DND-41 (cell line): ENCODE data around the gene RAD21L1.

Experiments
- ATAC-seq: fragments of 200-7000 bp; cut with Tn5 transposase; 3 replicates; pipeline ENCODE4 v1.9.1; 2021; ENCODE audit warnings: low read depth; ENCODE audit not compliant: insufficient read depth
- DNase-seq: peaks from one replicate; pipeline ENCODE4 v3.0.0-alpha.2; 2020
- H2AFZ ChIP-seq: 2 replicates; pipeline ENCODE4 v1.6.0; 2012; ENCODE audit warnings: low read depth, low read length
- H3K27ac ChIP-seq: 2 replicates; pipeline ENCODE4 v1.5.1; 2012; ENCODE audit warnings: low read length, inconsistent platforms
- H3K27me3 ChIP-seq: fragments of 200-600 bp; sonication (generic); 2 replicates; pipeline ENCODE4 v1.6.0; 2012; ENCODE audit warnings: low read length, mild to moderate bottlenecking, inconsistent platforms; ENCODE audit not compliant: insufficient read depth, poor library complexity
- H3K36me3 ChIP-seq: 2 replicates; pipeline ENCODE4 v1.5.1; 2012; ENCODE audit warnings: low read length, inconsistent platforms; ENCODE audit not compliant: insufficient read depth
- H3K4me1 ChIP-seq: 2 replicates; pipeline ENCODE4 v1.5.1; 2012; ENCODE audit warnings: mild to moderate bottlenecking, low read length; ENCODE audit not compliant: insufficient read depth
- H3K4me2 ChIP-seq: 2 replicates; pipeline ENCODE4 v1.6.0; 2012; ENCODE audit warnings: mild to moderate bottlenecking, moderate library complexity, low read length, inconsistent platforms; ENCODE audit not compliant: insufficient read depth
- H3K4me3 ChIP-seq, 2 experiments: fragments of 200-600 bp in 1 of 2; shearing (Covaris generic) in 1 of 2; 2 replicates each; pipeline ENCODE4 v1.5.1; 2012 to 2016; ENCODE audit warnings: inconsistent platforms in 2 of 2, low read length in 2 of 2, mild to moderate bottlenecking in 2 of 2, low read depth in 1 of 2, moderate library complexity in 1 of 2
- H3K79me2 ChIP-seq: 2 replicates; pipeline ENCODE4 v1.6.0; 2012; ENCODE audit warnings: low read length, inconsistent platforms; ENCODE audit not compliant: insufficient read depth
- H3K9ac ChIP-seq: 2 replicates; pipeline ENCODE4 v1.6.0; 2012; ENCODE audit warnings: low read depth, mild to moderate bottlenecking, inconsistent platforms, low read length, moderate library complexity
- H3K9me3 ChIP-seq: 2 replicates; pipeline ENCODE4 v1.5.1; 2012; ENCODE audit warnings: low read length, moderate library complexity, mild to moderate bottlenecking, inconsistent platforms; ENCODE audit not compliant: insufficient read depth, severe bottlenecking
- H4K20me1 ChIP-seq: 2 replicates; pipeline ENCODE4 v1.6.0; 2012; ENCODE audit warnings: low read length; ENCODE audit not compliant: insufficient read depth
- CTCF ChIP-seq: IDR thresholded peaks from 2 replicates; pipeline ENCODE4 v1.5.1; 2012; ENCODE audit warnings: borderline replicate concordance, low read length, moderate library complexity, mild to moderate bottlenecking; ENCODE audit not compliant: poor library complexity, severe bottlenecking; ENCODE audit errors: extremely low read depth
- EZH2 ChIP-seq: IDR thresholded peaks from 3 replicates; pipeline ENCODE4 v1.6.1; 2012; ENCODE audit warnings: borderline replicate concordance, low read depth, mild to moderate bottlenecking, moderate library complexity, low read length, inconsistent platforms; ENCODE audit not compliant: severe bottlenecking

The RAD21L1 gene

GRCh38 chr20:1264727-1265126, 38.9 kb downstream of the RAD21L1 start:
- no peak overlapping the region for H2AFZ ChIP-seq
- H3K9me3 ChIP-seq, result peaks cover 11% of the 10 kb centered on the region
- H3K79me2 ChIP-seq, result no peaks in the 10 kb centered on the region
- DNase-seq, result no peak
- no peak for ATAC-seq
- H4K20me1 ChIP-seq, result 0 out of 2 replicates have a peak, but pooled peaks cover 10% of the 10 kb centered on the region
- no peaks in the 10 kb centered on the region for H3K36me3 ChIP-seq
- H3K27me3 ChIP-seq, result peaks cover 60% of the 10 kb centered on the region
- H3K4me3 ChIP-seq, result no peak overlapping the region
- no peak overlapping the region for H3K27ac ChIP-seq
- H3K4me1 ChIP-seq, result peaks cover 19% of the 10 kb centered on the region
- TF ChIP-seq EZH2 (peak; percentile 24), CTCF (no peak)
- no peak overlapping the region for H3K4me2 ChIP-seq
- H3K9ac ChIP-seq, result no peak overlapping the region

- Histone ChIP-seq H3K9me3 (peaks cover 11% of the 10 kb centered on the region), H3K36me3 (no peaks in the 10 kb centered on the region), H3K27ac (no peak overlapping the region), H3K4me2 (peak overlapping the region; percentile 79), H3K9ac (no peak overlapping the region), H4K20me1 (0 out of 2 replicates have a peak, but pooled peaks cover 10% of the 10 kb centered on the region), H2AFZ (no peak overlapping the region), H3K79me2 (no peaks in the 10 kb centered on the region), H3K4me1 (peaks cover 19% of the 10 kb centered on the region), H3K27me3 (peaks cover 60% of the 10 kb centered on the region), H3K4me3 (peak overlapping the region in 1 of 2 experiments; percentile 53; a peak in 1 of 4 replicates)
- ATAC-seq (no peak), DNase-seq (no peak)
- no peak for TF ChIP-seq CTCF
- TF ChIP-seq EZH2, result peak; percentile 16
These were observed 39.5 kb downstream of the RAD21L1 start for GRCh38 chr20:1265226-1265915.

- Histone ChIP-seq H3K9ac (no peak overlapping the region), H3K4me2 (peak overlapping the region; percentile 79), H3K4me3 (peak overlapping the region in 1 of 2 experiments; percentile 53; a peak in 2 of 4 replicates), H3K27me3 (peaks cover 59% of the 10 kb centered on the region), H3K4me1 (peaks cover 19% of the 10 kb centered on the region), H4K20me1 (0 out of 2 replicates have a peak, but pooled peaks cover 10% of the 10 kb centered on the region), H3K9me3 (peaks cover 11% of the 10 kb centered on the region), H3K27ac (no peak overlapping the region), H3K79me2 (no peaks in the 10 kb centered on the region), H3K36me3 (no peaks in the 10 kb centered on the region), H2AFZ (peak overlapping the region; percentile 21; the same call in 1 of the 2 replicates)
- ATAC-seq (no peak), DNase-seq (no peak)
- TF ChIP-seq CTCF, result no peak
- no peak for TF ChIP-seq EZH2
These were observed 40.0 kb downstream of the RAD21L1 start for GRCh38 chr20:1265916-1266166.
